ENCODE measurements around the gene UROC1. TPM values are rescaled to one million over a fixed set of nuclear protein-coding genes. Genes with fewer than 3 reads are reported as not detected.

The UROC1 gene
- total RNA-seq, 1 donor from 2014 or later, result not detected

DNA sequence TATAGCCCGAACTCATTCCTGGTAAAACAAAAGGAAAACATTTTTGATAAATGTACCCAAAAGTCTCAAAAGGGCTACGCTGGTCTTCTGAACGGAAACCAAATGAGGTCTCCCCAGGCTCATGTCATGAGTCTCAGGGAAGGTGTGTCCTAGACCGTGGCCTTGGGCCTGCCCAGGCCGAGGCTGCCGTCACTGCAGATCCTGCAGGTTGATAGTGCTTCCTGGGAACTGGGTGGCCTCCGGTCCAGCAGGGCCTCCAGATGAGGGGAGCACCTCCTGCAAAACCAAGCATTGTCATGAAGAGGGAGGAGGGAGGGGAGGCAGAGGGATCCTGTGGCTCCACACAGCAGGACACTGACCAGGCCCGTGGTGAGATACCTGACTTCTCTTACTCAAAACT is 79.4 kb downstream of the UROC1 start:
- TF ChIP-seq, protein P1, sequence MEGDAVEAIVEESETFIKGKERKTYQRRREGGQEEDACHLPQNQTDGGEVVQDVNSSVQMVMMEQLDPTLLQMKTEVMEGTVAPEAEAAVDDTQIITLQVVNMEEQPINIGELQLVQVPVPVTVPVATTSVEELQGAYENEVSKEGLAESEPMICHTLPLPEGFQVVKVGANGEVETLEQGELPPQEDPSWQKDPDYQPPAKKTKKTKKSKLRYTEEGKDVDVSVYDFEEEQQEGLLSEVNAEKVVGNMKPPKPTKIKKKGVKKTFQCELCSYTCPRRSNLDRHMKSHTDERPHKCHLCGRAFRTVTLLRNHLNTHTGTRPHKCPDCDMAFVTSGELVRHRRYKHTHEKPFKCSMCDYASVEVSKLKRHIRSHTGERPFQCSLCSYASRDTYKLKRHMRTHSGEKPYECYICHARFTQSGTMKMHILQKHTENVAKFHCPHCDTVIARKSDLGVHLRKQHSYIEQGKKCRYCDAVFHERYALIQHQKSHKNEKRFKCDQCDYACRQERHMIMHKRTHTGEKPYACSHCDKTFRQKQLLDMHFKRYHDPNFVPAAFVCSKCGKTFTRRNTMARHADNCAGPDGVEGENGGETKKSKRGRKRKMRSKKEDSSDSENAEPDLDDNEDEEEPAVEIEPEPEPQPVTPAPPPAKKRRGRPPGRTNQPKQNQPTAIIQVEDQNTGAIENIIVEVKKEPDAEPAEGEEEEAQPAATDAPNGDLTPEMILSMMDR (IDR thresholded peaks at IDR 0.05), result no peak
- peaks cover 74% of the 10 kb centered on the region for H3K36me3 Mint-ChIP-seq (ENCODE audit: low read depth)
- no peak overlapping the region for H3K4me3 Mint-ChIP-seq
- no peak overlapping the region for H3K27ac Mint-ChIP-seq
- DNase-seq (no peak), ATAC-seq (ENCODE audit: low read depth) (no peak)
- no peaks in the 10 kb centered on the region for H3K27me3 Mint-ChIP-seq
- H3K9me3 Mint-ChIP-seq, result no peaks in the 10 kb centered on the region
- intact Hi-C loops (cut with micrococcal nuclease), result no loop called here
- POLR2A ChIA-PET, result no interaction called here
- CTCF ChIA-PET, result no interaction called here
- no peaks in the 10 kb centered on the region for H3K4me1 Mint-ChIP-seq

DNA sequence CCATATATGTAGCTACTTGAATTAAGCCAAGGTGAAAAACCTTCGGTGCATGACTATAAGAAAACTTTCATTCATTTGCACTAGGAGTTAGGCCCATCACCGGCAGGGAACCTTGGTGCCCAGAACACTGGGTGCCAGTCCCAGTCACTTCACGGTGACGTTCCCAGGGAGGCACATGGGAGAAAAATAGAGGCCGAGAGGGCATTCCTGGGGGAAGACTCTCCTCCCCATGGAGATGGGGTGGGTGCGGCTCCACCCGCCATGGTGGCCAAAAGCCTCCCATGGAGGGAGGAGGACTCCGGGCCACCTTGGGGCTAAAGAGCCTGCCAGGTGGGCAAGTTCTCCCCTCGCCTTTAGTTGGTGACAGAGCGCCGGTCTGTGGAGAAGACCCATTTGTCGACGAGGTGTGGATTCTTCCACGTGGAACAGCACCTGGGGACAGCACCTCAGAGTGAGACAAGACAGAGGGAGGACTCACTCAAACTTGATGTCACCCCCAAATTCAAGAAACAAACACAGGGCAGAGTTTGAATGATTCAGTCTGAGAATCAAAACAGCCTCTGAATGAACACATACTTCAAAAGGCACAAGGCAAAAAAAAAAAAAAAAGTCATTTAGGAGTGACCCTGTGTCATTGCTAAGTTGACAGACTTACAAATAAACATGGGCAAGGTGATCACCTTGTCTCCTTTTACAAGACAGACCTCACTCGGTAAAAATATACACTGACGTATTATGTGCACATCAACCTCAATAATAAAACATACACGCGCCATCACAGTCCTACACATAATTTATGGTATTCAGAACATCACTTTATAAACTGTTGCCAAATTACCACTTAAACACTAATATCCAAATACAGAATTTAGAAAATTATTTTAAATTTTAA is 80.5 kb downstream of the UROC1 start:
- no peak overlapping the region for H3K27ac Mint-ChIP-seq
- ATAC-seq (ENCODE audit: low read depth), result no peak
- POLR2A ChIA-PET, result no interaction called here

DNA sequence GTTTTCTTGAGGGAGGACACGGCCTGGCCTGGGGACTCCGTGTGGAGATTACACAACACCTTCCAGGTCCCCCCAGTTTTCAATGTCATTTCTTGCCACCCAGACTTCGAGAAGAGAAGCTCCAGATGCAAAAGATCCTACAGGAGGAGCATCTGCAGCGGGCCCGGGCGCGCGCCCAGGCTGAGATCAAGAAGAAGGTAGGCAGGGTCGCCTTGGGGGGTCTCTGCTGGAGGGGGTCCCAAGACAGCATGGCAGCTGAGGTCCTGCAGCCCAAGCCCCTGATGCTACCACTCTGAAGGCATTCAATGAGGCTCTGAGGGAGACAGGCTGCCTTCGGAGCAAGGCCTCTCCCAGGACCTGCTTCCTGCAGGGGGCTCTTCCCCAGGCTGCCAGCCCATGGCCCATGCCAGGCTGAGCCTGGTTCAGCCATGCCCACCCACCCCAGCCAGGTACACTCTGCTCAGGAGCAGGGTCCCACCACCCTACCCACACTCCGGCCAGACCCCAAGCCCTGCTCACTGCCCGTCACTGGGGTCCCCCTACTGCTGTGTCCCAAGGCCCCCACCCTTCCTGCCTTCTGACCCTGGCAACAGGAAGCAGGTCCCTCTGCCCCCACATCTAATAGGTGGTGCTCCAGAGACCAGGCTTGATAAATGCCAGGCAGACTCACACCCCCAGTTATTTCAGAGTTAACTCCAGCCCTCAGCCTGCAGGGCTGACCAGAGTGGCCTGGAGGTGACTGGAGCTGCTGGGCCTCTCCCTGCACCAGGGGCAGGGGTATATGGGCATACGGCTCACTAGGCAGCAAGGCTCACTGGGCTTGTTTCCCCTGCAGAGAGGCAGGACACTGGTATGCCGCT is 81.9 kb downstream of the UROC1 start:
- no peak overlapping the region for H3K27ac Mint-ChIP-seq
- no peaks in the 10 kb centered on the region for H3K4me1 Mint-ChIP-seq
- H3K4me3 Mint-ChIP-seq, result no peak overlapping the region
- POLR2A ChIA-PET, result no interaction called here
- peaks cover 59% of the 10 kb centered on the region for H3K36me3 Mint-ChIP-seq (ENCODE audit: low read depth)
- CTCF ChIA-PET, result no interaction called here
- no peaks in the 10 kb centered on the region for H3K9me3 Mint-ChIP-seq
- no peak for ATAC-seq (ENCODE audit: low read depth)
- intact Hi-C loops (cut with micrococcal nuclease), result no loop called here
- H3K27me3 Mint-ChIP-seq, result no peaks in the 10 kb centered on the region
- TF ChIP-seq, protein P1 (IDR thresholded peaks at IDR 0.05), result no peak
- DNase-seq, result no peak

More for the DNA sequence above, 80.5 kb downstream of the UROC1 start:
- no peaks in the 10 kb centered on the region for H3K9me3 Mint-ChIP-seq
- DNase-seq, result no peak
- TF ChIP-seq, protein P1 (IDR thresholded peaks at IDR 0.05), result no peak
- no peak overlapping the region for H3K4me3 Mint-ChIP-seq
- CTCF ChIA-PET, result no interaction called here
- H3K4me1 Mint-ChIP-seq, result no peaks in the 10 kb centered on the region
- H3K36me3 Mint-ChIP-seq (ENCODE audit: low read depth), result peaks cover 70% of the 10 kb centered on the region
- intact Hi-C loops (cut with micrococcal nuclease), result no loop called here
- no peaks in the 10 kb centered on the region for H3K27me3 Mint-ChIP-seq

GRCh38 chr3:126434931-126435411 is 82.6 kb downstream of the UROC1 start:
- intact Hi-C loops (cut with micrococcal nuclease), result no loop called here
- H3K27me3 Mint-ChIP-seq, result no peaks in the 10 kb centered on the region
- no peak overlapping the region for H3K4me3 Mint-ChIP-seq
- no peaks in the 10 kb centered on the region for H3K4me1 Mint-ChIP-seq
- ATAC-seq (ENCODE audit: low read depth), result no peak
- H3K9me3 Mint-ChIP-seq, result no peaks in the 10 kb centered on the region
- no peak for DNase-seq
- POLR2A ChIA-PET, result no interaction called here
- peaks cover 56% of the 10 kb centered on the region for H3K36me3 Mint-ChIP-seq (ENCODE audit: low read depth)
- H3K27ac Mint-ChIP-seq, result no peak overlapping the region
- TF ChIP-seq, protein P1 (IDR thresholded peaks at IDR 0.05), result no peak
- CTCF ChIA-PET, result no interaction called here

GRCh38 chr3:126434264-126434590 is 83.3 kb downstream of the UROC1 start:
- intact Hi-C loops (cut with micrococcal nuclease), result no loop called here
- TF ChIP-seq, protein P1 (IDR thresholded peaks at IDR 0.05), result no peak
- Mint-ChIP-seq H3K9me3 (no peaks in the 10 kb centered on the region), H3K4me3 (no peak overlapping the region), H3K27ac (no peak overlapping the region), H3K4me1 (no peaks in the 10 kb centered on the region), H3K27me3 (no peaks in the 10 kb centered on the region), H3K36me3 (ENCODE audit: low read depth) (peaks cover 51% of the 10 kb centered on the region)
- CTCF ChIA-PET, result no interaction called here
- DNase-seq (no peak), ATAC-seq (ENCODE audit: low read depth) (no peak)
- POLR2A ChIA-PET, result no interaction called here
